Stimulated activated CD8-positive, alpha-beta memory T cell treated with anti-CD3 and anti-CD28 coated beads, Interleukin-4, amount 100 ng/mL, for 4 hours (primary cell): ENCODE data around the gene TRIM25.
A peak's percentile ranks its signal among the peaks of the same experiment; 100 is the strongest.

Experiments
- DNase-seq, 2 donors: peaks; one replicate each; pipeline ENCODE4 v3.0.0-alpha.2; 2020; ENCODE audit warnings: low read depth in 2 of 2, low spot score in 1 of 2

TRIM25 gene

GRCh38 chr17:56896217-56896967 is 17.5 kb downstream of the TRIM25 start:
- DNase-seq, result no peak

- no peak for DNase-seq
Measured at GRCh38 chr17:56894859-56895455, 18.9 kb downstream of the TRIM25 start.

- no peak for DNase-seq
Measured at GRCh38 chr17:56893503-56893902, 20.3 kb downstream of the TRIM25 start.

DNA sequence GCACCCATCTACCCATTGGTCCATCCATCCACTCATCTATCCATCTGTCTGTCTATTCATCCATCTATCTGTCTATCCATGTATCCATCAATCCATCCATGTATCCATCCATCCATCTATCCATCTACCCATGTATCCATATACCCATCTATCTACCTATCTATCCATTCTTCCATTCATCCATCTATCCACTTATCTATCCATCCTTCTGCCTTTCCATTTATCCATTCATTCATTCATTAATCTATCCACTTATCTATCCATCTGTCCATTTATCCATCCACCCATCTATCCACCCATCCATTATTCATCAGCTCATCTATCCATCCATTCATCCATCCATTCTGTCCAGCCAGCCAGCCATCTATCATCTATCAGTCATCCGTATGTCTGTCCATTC is 21.5 kb downstream of the TRIM25 start:
- no peak for DNase-seq

GRCh38 chr17:56891751-56892150 is 22.1 kb downstream of the TRIM25 start:
- peak in 1 of 2 donors; percentile 10 for DNase-seq

- DNase-seq, result no peak
Measured at GRCh38 chr17:56890906-56891674, 22.8 kb downstream of the TRIM25 start.

GRCh38 chr17:56890390-56890789 is 23.5 kb downstream of the TRIM25 start:
- no peak for DNase-seq

DNA sequence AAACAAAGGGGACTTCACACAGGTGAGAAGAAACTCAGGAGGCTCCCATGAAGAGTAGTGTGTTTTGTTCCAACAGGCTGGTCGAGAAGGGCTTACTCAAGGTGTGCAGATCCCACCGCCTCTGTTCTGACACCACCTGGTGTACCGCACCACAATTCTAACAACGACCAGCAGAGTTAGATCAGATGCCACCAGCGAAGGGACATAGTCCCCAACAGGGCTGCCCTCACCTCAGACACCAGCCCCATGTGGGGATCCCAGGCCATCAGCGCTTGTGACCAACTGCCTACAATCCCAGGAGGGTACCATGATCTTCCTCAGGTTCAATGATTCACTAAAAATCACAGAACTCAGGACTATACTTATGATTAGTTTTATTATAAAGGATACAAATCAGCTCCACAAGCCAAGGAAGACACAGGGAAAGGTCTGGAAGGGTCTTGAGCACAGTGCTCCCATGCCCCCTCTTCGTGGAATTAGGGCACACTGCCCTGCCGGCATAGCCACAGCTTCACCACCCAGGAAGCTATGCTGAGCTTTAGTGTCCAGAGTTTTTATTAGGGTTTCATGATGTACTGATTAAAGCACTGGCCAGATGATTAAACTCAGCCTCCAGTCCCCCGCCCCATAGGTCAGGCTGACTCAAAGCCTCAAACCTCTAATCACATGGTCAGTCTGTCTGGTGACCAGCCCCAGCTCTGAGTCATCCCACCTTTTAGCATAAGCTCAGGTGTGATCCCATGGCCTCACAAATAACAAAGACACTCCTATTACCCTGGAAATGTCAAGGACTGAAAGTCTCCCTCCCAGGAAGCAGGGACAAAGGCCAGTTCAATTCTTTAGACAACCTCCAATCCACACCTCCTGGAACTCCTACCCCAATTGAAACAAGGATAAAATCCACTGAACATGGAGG is 26.0 kb downstream of the TRIM25 start:
- no peak for DNase-seq

DNA sequence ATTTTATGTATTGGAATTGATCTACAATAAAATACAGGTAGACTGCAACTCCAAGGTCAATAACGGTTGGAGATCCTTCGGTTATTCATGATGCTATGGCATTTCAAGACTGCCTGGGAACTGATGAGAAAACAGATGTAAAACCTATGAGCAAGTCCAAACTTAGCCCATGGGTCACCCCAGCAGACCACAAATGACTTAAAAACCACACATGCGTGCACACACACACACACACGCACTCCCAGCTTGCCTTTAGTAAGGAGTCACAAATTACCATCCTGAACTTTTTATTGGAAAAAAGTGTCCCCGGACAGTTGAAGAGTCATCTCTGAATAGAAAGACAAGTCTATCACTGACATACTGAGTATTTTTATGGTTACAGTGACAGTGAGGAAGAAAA is 26.7 kb downstream of the TRIM25 start:
- no peak for DNase-seq

DNA sequence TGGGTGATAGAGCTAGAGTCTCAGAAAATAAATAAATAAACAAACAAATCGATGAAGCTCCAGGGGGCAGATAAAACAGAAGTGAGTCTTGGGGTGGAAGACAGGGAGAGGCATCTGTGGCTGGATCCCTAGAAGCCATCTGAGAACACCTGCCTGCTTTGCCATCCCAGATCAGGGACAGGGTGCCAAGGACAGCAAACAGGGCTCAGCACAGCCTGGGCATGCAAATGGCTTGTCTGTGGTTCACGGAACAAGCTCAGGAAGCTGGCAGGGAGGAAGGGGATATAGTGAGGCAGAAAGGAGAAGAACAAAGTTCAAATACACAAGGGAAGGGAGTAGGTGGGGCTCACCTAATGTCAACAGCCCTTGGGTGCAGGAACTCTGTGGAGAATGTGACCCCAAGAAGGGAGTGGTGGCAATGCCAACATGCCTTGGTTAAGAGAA is 27.5 kb downstream of the TRIM25 start:
- DNase-seq, result no peak

DNA sequence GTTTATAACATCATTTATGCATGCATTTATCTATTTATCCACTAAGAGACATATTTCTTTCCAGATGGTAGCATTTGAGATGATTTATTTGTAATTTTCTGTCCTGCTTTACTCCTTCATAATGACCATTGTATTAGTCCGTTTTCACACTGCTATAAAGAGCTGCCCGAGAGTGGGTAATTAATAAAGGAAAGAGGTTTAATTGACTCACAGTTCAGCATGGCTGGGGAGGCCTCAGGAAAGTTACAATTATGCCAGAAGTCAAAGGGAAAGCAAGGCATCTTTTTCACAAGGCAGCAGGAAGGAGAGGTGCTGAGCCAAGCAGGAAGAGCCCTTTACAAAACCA is 28.6 kb downstream of the TRIM25 start:
- no peak for DNase-seq

- no peak for DNase-seq
Measured at GRCh38 chr17:56884483-56885311, 29.2 kb downstream of the TRIM25 start.

- DNase-seq, result no peak
Measured at GRCh38 chr17:56883616-56884015, 30.2 kb downstream of the TRIM25 start.

DNA sequence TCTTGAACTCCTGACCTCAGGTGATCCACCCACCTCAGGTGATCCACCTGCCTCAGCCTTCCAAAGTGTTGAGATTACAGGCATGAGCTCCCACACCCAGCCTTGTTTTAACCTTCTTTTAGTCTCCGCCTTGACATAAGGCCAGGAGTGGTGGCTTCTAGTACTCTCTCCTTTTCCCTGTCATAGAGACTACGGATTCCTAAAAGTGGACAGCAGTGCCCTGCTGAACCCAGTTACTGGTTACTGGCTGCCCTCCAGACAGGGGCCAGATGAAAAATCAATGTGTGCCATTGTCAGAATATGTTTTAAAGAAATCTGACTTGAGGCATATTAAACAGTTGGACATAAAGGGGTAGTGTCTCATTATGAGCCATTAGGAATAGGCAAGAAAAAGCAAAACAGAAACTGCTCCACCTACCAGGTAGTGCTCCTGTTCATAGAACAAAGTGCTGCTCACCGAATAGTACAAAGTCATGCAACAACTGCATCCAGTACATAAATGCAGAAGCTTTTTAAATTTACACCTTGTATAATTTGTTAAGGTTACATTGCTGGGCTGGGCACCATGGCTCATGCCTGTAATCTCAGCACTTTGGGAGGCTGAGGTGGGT is 32.1 kb downstream of the TRIM25 start:
- no peak for DNase-seq

DNA sequence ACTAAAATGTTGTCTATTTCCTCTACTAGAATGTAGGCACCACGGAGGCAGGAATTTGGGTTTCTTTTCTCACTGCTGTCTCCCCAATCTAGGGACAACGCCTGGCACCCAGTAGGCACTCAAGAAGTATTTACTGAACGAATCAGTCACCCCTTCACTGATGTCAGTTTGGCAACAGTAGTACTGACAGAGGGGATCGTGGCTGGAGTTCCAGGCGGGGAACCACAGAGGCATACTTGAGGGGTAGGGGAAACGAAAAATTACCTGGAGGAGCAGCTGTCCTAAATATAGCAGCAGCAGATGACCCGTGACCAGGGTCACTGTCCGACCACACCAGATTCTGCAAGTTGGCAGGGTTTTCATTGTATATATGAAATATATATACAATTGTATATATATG is 33.3 kb downstream of the TRIM25 start:
- DNase-seq, result no peak

DNA sequence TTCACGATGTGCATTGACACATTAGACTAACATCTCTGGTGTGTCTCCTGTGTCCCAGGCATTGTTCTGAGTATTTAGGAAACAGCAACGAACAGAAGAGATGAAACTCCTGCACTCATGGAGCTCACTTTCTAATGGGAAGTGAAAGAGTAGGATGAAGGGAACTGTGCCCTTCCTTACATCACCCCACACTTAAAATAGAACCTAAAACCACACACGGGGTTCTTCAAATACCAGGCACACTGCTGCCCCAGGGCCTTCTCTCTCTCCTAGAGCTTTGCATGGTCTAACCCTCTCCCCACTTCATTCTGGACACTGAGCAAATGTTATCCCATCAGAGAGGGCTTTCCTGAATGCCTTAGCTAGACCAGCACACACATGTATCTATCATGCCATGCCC is 33.7 kb downstream of the TRIM25 start:
- DNase-seq, result no peak

GRCh38 chr17:56879280-56879679 is 34.6 kb downstream of the TRIM25 start:
- no peak for DNase-seq

DNA sequence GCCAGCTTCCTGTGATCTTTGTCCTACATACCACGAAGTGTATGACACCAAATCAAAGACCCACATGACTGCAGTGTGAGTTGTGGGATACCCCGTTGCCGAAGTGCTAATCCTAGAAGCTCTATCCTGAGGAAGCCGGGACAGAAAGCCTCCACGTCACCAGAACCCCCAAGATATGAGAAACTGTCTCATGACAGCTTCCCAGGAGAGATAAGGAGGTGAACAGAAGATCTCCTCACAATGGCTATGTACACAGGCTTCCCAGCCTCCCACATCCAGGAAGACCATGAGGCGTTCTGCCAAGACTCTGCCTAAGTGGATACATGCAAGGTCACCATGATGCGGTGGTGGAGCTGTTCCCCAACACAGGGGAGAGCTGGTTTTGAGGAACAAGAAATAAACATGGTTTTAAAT is 37.1 kb downstream of the TRIM25 start:
- DNase-seq, result no peak

- DNase-seq, result no peak
Measured at GRCh38 chr17:56870081-56870651, 43.7 kb downstream of the TRIM25 start.

- DNase-seq, result no peak
Measured at GRCh38 chr17:56868716-56869115, 45.1 kb downstream of the TRIM25 start.
